H4 (cell line): ENCODE data around the gene RANBP17. TPM values are rescaled to one million over a fixed set of nuclear protein-coding genes. Genes with fewer than 3 reads are reported as not detected.
"Not testable (repeated sequence)": the region's sequence is repeated elsewhere in the genome, so short reads cannot be mapped to it uniquely, and the experiment has no call there.

Experiments
- DNase-seq: peaks from one replicate; pipeline ENCODE4 v3.0.0-alpha.2; 2015; ENCODE audit warnings: low spot score
- total RNA-seq: library from RNA; depleted of rRNA; stranded (reverse); fragments of >200 nt; shearing (Covaris generic); gene quantifications from 2 replicates; pipeline ENCODE4 v1.2.3, GENCODE V29; 2014

Gene RANBP17
- total RNA-seq, 1 experiment from 2014 or later: not detected

- no peak for DNase-seq
Measured at GRCh38 chr5:171155621-171156020, 293.8 kb downstream of the RANBP17 start.

GRCh38 chr5:171157276-171157675 lies 295.5 kb downstream of the RANBP17 start:
- DNase-seq: no peak

- no peak for DNase-seq
Measured at GRCh38 chr5:171157775-171158174, 296.0 kb downstream of the RANBP17 start.

GRCh38 chr5:171158581-171158980 lies 296.8 kb downstream of the RANBP17 start:
- DNase-seq: no peak

GRCh38 chr5:171162165-171162564 lies 300.3 kb downstream of the RANBP17 start:
- DNase-seq: no peak

GRCh38 chr5:171162596-171162995 lies 300.8 kb downstream of the RANBP17 start:
- DNase-seq: peak; percentile 68

- DNase-seq: no peak
Measured at GRCh38 chr5:171166766-171167165, 304.9 kb downstream of the RANBP17 start.

GRCh38 chr5:171168171-171168570 lies 306.4 kb downstream of the RANBP17 start:
- DNase-seq: no peak

GRCh38 chr5:171174960-171175359 lies 313.1 kb downstream of the RANBP17 start:
- not testable (repeated sequence) for DNase-seq

- DNase-seq: no peak
Measured at GRCh38 chr5:171175746-171176145, 313.9 kb downstream of the RANBP17 start.

GRCh38 chr5:171178190-171178589 lies 316.4 kb downstream of the RANBP17 start:
- DNase-seq: not testable (repeated sequence)

- no peak for DNase-seq
Measured at GRCh38 chr5:171188016-171188415, 326.2 kb downstream of the RANBP17 start.

GRCh38 chr5:171189442-171189841 lies 327.6 kb downstream of the RANBP17 start:
- DNase-seq: no peak

GRCh38 chr5:171192111-171192510 lies 330.3 kb downstream of the RANBP17 start:
- DNase-seq: no peak

GRCh38 chr5:171201310-171201709 lies 339.5 kb downstream of the RANBP17 start:
- no peak for DNase-seq

- DNase-seq: no peak
Measured at GRCh38 chr5:171205375-171205774, 343.6 kb downstream of the RANBP17 start.

GRCh38 chr5:171207256-171207847 lies 345.5 kb downstream of the RANBP17 start:
- peak; percentile 20 for DNase-seq

GRCh38 chr5:171221916-171222315 lies 360.1 kb downstream of the RANBP17 start:
- no peak for DNase-seq

- no peak for DNase-seq
Measured at GRCh38 chr5:171223927-171224326, 362.1 kb downstream of the RANBP17 start.

- no peak for DNase-seq
Measured at GRCh38 chr5:171226096-171226754, 364.4 kb downstream of the RANBP17 start.

- DNase-seq: no peak
Measured at GRCh38 chr5:171226864-171227263, 365.0 kb downstream of the RANBP17 start.

GRCh38 chr5:171236651-171237050 lies 374.8 kb downstream of the RANBP17 start:
- DNase-seq: no peak

GRCh38 chr5:171242521-171242920 lies 380.7 kb downstream of the RANBP17 start:
- DNase-seq: no peak

GRCh38 chr5:171246231-171246630 lies 384.4 kb downstream of the RANBP17 start:
- no peak for DNase-seq
